ENCODE data around the gene OSGIN1.

- TF ChIP-seq CTCF (IDR thresholded peaks at IDR 0.05) (no peak), EP300 (IDR thresholded peaks at IDR 0.05) (no peak)
Measured at GRCh38 chr16:83977056-83977815, 24.2 kb downstream of the OSGIN1 start.

Measured in tibial nerve (tissue), 4 donors.